Measurements from ENCODE around the gene BUD23. TPM values are rescaled to one million over a fixed set of nuclear protein-coding genes. Genes with fewer than 3 reads are reported as not detected.

Gene BUD23
- total and polyA plus RNA-seq, 9 of the 15 experiments (the other 6 are each of a cell fraction or from before 2014, with no cell fraction given): 79.5 to 270 (median 150) TPM

DNA sequence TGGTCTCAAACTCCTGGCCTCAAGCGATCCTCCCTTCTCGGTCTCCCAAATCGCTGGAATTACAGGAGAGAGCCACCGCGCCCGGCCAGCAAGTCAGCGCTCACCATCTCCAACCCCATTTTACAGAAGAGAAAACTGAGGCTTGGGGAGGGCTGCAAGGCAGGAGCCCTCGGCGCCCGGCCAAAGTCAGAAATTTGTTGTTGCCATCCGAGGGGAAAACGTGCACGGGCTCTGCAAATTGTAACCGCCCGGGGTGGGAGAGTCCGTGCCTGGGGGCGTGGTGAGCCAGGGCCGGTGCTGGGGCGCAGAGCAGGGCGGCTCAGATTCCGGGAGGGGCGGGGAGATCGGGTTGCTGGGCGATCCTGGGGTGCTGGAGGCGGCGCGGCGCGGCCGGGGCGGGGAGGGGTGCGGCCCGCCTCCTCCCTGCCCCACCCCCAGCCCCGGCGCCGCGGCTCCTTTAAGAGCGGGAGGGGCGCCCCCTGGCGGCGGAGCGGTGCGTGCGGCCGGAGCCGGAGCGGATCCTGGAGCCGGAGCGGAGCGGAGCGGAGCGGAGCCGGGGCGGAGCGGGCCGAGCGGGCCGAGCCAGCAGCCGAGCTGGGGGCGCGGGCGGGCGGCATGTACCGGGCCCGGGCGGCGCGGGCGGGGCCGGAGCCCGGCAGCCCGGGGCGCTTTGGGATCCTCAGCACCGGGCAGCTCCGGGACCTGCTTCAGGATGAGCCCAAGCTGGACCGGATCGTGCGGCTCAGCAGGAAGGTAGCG is 15.9 kb upstream of the BUD23 start, which contains the start of gene VPS37D (continued):
- 0 out of 2 replicates have a peak, but pooled peaks have one; percentile 37 for TF ChIP-seq FOXK1 (CRISPR knock-in tag; IDR thresholded peaks at IDR 0.05; ENCODE audit: borderline replicate concordance)
- TF ChIP-seq PHF21A (IDR thresholded peaks at IDR 0.05; ENCODE audit: borderline replicate concordance, low read depth): peak; percentile 67; the same call in 1 of the 2 replicates
- no peak for TF ChIP-seq ESRRB (CRISPR knock-in tag; IDR thresholded peaks at IDR 0.05; ENCODE audit: borderline replicate concordance)
- peak; percentile 28; the same call in 1 of the 2 replicates for TF ChIP-seq ZNF384 (IDR thresholded peaks at IDR 0.05; ENCODE audit: low read depth, low read length)
- peak; percentile 79 for TF ChIP-seq CC2D1A (IDR thresholded peaks at IDR 0.05)
- TF ChIP-seq, protein P1, sequence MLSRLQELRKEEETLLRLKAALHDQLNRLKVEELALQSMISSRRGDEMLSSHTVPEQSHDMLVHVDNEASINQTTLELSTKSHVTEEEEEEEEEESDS (CRISPR knock-in tag; IDR thresholded peaks at IDR 0.05): no peak
- TF ChIP-seq CBX3 (IDR thresholded peaks at IDR 0.05; ENCODE audit: borderline replicate concordance in 1 of 2, low read length in 2 of 2): peak in 1 of 2 experiments; percentile 91; a peak in 2 of 3 replicates
- TF ChIP-seq PHF8 (IDR thresholded peaks at IDR 0.05; ENCODE audit: borderline replicate concordance, low read length): peak; percentile 42; the same call in 1 of the 2 replicates
- no peak for TF ChIP-seq NR4A1 (CRISPR knock-in tag; IDR thresholded peaks at IDR 0.05)
- no peak for TF ChIP-seq NR4A1 (tag; IDR thresholded peaks at IDR 0.05)
- TF ChIP-seq CREB1 (IDR thresholded peaks at IDR 0.05): 0 out of 2 replicates have a peak, but pooled peaks have one; percentile 34
- peak; percentile 32; the same call in 1 of the 2 replicates for TF ChIP-seq CREB1 (CRISPR knock-in tag; IDR thresholded peaks at IDR 0.05)
- TF ChIP-seq CTBP1 (IDR thresholded peaks at IDR 0.05; ENCODE audit: borderline replicate concordance): peak; percentile 91
- peak; percentile 64; the same call in 1 of the 2 replicates for TF ChIP-seq SP1 (CRISPR knock-in tag; IDR thresholded peaks at IDR 0.05)
- TF ChIP-seq GATAD2B (IDR thresholded peaks at IDR 0.05; ENCODE audit: borderline replicate concordance): peak; percentile 96
- no peak for TF ChIP-seq ZNF140 (CRISPR knock-in tag; IDR thresholded peaks at IDR 0.05)
- TF ChIP-seq HNRNPL (IDR thresholded peaks at IDR 0.05; ENCODE audit: low read depth, low read length): peak; percentile 35; the same call in 1 of the 2 replicates
- peak; percentile 57 for TF ChIP-seq SMARCA4 (IDR thresholded peaks at IDR 0.05)
- peak; percentile 77 for TF ChIP-seq ZBTB17 (CRISPR knock-in tag; IDR thresholded peaks at IDR 0.05)
- TF ChIP-seq, protein P2, sequence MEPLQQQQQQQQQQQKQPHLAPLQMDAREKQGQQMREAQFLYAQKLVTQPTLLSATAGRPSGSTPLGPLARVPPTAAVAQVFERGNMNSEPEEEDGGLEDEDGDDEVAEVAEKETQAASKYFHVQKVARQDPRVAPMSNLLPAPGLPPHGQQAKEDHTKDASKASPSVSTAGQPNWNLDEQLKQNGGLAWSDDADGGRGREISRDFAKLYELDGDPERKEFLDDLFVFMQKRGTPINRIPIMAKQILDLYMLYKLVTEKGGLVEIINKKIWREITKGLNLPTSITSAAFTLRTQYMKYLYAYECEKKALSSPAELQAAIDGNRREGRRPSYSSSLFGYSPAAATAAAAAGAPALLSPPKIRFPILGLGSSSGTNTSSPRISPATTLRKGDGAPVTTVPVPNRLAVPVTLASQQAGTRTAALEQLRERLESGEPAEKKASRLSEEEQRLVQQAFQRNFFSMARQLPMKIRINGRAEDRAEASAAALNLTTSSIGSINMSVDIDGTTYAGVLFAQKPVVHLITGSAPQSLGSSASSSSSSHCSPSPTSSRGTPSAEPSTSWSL (CRISPR knock-in tag; IDR thresholded peaks at IDR 0.05; ENCODE audit: borderline replicate concordance): no peak
- TF ChIP-seq FIP1L1 (IDR thresholded peaks at IDR 0.05; ENCODE audit: low read depth, low read length, poor library complexity, severe bottlenecking): peak; percentile 86
- TF ChIP-seq, protein P3, sequence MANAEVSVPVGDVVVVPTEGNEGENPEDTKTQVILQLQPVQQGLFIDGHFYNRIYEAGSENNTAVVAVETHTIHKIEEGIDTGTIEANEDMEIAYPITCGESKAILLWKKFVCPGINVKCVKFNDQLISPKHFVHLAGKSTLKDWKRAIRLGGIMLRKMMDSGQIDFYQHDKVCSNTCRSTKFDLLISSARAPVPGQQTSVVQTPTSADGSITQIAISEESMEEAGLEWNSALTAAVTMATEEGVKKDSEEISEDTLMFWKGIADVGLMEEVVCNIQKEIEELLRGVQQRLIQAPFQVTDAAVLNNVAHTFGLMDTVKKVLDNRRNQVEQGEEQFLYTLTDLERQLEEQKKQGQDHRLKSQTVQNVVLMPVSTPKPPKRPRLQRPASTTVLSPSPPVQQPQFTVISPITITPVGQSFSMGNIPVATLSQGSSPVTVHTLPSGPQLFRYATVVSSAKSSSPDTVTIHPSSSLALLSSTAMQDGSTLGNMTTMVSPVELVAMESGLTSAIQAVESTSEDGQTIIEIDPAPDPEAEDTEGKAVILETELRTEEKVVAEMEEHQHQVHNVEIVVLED (CRISPR knock-in tag; IDR thresholded peaks at IDR 0.05): peak; percentile 62; the same call in 1 of the 2 replicates
- TF ChIP-seq JUND (IDR thresholded peaks at IDR 0.05; ENCODE audit: borderline replicate concordance, low read depth, low read length): 0 out of 2 replicates have a peak, but pooled peaks have one; percentile 30
- TF ChIP-seq JUND (tag; IDR thresholded peaks at IDR 0.05; ENCODE audit: borderline replicate concordance, low read depth, low read length): no peak
- peak; percentile 86 to 88 for TF ChIP-seq RAD21 (CRISPR knock-in tag; conservative IDR thresholded peaks at IDR 0.05 in 1 of 2, IDR thresholded peaks at IDR 0.05 in 1 of 2)
